ENCODE results near the gene OSBPL10. TPM values are rescaled to one million over a fixed set of nuclear protein-coding genes. Genes with fewer than 3 reads are reported as not detected.

The OSBPL10 gene
- total and polyA plus RNA-seq, 2 of the 8 experiments (the other 6 are each of a cell fraction or from before 2014, with no cell fraction given): 26.2 to 86.7 TPM

GRCh38 chr3:31973081-31973480 is 8.0 kb downstream of the OSBPL10 start (continued):
- TF ChIP-seq E2F6 (IDR thresholded peaks at IDR 0.05) (no peak), BACH1 (IDR thresholded peaks at IDR 0.05; ENCODE audit: low read length) (no peak), CHD1 (IDR thresholded peaks at IDR 0.05; ENCODE audit: low read depth, low read length) (no peak), RNF2 (IDR thresholded peaks at IDR 0.05; ENCODE audit: borderline replicate concordance, low read depth, low read length, missing control alignments, poor library complexity, severe bottlenecking) (no peak), SIN3A (conservative IDR thresholded peaks at IDR 0.05 in 1 of 2, IDR thresholded peaks at IDR 0.05 in 1 of 2; ENCODE audit: low read depth in 1 of 2, low read length in 2 of 2) (no peak), BRCA1 (IDR thresholded peaks at IDR 0.05; ENCODE audit: low read depth, low read length) (no peak)
